DMS 273 treated with DMSO at 0.1 percent for 48 hours (cell line): ENCODE measurements around the gene STK32B.

Source experiments
- DNase-seq: peaks from one replicate; lab custom pipeline; 2025; lab: John Stamatoyannopoulos, UW

Gene STK32B

DNA sequence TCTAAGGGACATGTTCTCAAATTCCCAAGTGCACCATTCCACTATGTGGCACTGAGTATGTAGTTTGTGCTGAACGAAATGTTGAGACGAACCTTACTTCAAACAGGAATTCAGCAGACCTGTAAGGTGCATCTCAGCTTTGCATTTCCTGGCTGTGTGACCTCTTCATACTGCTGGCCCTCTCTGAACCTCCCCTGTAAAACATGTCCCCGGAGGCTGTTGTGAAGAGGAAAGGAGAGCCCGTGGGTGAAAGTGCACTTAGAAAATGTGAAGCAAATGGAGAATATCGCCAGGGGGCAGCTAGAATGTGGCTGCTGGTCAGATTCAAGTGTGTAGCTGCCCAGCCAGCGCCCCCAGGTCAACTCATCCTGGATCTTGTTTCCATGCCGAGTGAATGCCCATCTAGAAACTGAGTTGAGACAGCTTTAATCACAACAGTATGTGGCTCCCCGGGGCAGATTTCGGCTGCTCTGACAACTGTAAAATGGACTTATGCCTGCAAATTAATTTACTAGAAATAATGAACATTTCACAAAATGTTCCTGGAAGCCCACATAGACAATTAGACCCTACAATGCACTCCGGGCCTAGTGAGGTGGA is 393.7 kb downstream of the STK32B start:
- no peak for DNase-seq

DNA sequence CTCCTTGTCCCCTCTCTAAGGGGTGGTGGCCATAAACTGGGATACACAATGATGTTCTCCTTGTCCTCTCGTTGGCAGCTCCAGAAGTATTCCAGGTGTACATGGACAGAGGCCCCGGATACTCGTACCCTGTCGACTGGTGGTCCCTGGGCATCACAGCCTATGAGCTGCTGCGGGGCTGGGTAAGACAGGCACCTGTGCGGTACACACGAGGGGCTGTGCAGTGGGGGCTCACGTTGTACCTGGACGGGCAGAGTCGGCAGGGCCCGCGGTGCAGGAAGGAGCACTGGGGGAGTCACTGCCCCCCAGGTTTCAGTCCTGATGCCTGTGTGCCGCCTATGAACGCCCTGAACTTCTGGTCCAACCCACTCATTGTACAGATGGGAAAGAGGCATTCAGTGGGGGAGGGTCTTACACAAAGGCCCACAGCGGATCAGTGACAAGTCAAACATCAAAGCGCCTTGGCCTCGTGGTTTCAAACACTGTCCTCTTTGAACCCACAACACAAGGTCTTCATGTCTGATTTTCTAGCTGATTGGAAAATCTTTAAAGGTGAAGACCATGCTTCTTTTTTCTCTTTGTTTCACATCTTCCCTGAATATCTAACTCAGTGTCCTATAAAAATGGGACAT is 395.4 kb downstream of the STK32B start:
- no peak for DNase-seq

DNA sequence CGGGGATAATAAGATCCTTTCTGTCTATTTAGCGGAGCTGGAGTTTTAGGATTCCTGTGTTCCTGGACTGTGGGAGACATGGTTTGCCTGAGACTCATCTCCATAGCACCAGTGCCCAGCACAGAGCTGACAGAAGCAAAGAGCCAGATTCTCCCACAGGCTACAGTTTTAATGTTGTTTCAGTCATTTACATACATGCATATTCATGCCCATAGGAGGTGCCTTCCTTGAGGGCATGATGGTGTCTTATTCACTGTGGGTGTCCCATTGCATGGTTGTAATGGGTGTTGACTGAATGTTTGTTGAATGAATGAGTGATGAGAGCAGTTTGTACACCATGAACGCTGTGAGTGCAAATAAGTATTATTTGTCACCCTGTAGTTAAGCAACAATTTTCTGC is 396.5 kb downstream of the STK32B start:
- DNase-seq = no peak

DNA sequence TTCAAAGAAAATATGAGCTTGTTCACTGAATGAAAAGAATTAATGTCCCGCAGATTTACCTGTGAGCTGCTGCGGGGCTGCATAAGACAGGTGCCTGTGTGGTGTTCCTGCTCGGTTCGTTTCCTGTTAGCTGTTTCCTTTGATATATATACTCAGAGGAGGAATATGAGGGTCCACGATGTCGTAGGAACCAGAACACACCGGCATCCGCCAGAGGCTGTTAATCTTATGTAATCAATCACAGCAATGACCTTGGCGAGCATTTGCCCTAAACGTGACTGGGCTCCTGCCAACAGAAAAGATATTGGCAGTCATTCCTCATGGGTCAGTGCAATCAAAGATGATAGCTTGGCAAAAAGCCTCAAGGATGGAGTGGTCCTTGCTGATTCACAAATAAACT is 396.9 kb downstream of the STK32B start:
- no peak for DNase-seq

DNA sequence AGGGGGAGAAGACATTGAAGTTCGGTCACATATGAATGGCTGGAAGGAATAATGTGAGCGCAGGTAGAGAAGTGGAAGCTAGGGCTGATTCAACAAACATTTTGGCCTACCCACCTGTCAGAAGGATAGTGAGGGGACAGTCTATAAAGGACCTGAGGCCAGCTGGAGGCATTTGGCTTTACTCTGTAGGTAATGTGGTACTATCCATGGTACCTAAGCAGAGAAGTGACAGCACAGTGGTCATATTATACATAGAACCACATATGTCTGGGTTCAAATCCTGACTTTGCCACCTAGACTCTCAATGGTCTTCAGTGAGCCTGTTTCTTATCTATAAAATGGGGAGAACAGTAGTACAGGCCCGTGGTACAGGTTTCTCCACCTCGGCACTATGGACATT is 400.0 kb downstream of the STK32B start:
- no peak for DNase-seq

DNA sequence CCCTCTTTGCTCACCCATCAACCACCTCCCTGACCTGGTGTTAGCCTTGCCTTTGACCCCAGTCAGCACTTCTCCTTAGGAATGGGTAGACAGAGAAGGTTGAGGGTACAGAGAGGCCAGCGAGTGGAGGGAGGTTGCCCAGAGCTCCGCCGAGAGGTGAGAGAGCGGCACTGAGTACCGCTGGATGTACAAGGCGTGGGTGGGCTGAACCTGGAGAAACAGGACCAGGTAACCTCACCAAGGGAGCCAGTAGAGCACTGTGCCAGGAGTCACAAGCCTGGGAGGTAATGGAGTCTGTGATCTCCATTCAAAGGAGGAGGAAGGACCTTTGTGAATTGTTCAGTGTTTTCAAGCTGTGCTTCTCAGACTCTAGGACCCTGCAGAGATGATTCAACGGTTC is 400.9 kb downstream of the STK32B start:
- no peak for DNase-seq

DNA sequence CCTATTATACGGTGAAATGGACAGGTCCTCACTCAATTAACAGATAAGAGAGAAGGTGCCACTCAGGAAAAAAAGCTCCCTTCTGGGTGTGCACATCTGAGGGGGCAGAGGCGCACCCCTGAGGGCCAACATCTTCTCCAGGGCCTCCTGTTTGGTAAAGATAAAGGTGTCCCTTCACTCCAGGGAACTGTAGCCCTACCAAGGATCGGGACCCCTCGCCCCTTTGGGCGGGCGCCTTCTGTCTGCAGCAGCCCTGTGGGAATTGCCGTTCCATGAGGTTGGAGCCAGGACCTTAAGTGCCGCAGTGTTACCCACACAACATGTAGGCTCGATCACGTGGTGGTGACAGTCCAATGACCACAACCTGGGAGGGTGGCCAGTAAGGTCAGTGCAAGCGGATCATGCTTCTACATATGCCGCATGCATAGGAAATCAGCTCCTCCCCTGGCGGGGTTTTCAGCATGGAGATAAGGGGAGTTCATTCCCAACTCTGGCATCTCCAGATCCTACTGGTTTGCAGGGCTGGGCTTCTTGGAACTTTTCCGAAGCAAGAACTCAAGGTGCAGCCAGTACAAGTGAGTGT is 403.8 kb downstream of the STK32B start:
- DNase-seq = no peak

DNA sequence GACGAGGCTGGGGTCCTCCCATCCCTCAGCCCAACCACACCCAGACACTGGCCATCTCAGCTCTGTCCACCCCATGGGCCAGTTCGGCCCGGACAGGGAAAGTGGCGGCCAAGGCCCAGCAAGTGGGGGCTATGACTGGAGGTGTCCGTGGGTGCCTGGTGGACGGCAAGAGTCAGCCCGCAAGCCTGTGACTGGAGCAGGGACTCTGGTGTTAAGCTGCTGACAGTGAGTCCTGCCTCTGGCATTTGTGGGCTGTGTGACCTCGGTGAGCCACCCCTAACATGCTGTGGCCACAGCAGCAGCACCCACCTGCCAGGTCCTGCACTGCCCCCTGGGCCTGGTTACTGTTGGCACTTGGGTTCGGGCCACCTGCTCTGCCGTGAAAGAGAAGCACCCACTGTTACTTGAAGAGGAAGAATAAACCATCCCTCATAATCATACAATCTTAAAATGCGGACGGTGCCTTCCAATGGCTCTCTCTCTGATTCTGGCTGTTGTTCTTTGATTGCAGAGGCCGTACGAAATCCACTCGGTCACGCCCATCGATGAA is 405.1 kb downstream of the STK32B start:
- DNase-seq = no peak

DNA sequence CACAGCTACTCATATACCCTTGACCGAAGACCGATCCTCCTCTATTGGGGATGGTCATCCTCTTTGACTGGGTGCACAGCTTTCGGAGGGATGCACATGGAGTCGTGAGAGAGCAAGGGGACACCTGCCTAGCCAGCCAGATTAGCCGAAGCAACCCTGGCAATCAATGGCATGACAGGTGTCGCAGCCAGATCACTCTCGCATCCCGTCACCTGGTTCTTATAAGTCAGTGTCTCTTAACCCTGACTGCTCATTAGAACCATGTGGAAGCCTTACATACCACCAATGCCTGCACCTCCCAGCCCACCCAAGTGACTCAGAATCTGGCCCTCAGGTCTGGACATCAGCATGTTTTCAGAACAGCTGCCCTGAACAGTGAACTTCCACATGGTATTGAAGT is 407.4 kb downstream of the STK32B start:
- DNase-seq = no peak

DNA sequence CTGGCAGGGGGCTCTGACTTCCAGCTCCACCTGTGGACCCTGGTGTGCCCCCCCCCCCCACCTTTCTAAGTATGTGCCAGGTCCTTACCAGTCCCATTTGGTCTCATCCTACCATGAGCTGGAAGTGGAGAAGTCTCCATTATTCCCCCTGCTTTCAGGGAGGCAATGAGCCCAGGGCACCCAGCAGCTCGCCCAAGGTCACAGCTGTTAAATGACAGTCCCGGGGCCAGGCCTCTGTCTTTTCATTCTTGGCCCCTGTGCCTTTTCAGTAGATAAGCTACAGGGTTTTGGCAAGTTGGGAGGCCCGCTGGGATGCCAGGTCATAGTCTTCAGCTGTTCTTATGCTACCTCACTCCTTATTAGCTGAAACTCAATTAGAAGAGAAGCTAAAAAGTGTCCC is 408.0 kb downstream of the STK32B start:
- no peak for DNase-seq

DNA sequence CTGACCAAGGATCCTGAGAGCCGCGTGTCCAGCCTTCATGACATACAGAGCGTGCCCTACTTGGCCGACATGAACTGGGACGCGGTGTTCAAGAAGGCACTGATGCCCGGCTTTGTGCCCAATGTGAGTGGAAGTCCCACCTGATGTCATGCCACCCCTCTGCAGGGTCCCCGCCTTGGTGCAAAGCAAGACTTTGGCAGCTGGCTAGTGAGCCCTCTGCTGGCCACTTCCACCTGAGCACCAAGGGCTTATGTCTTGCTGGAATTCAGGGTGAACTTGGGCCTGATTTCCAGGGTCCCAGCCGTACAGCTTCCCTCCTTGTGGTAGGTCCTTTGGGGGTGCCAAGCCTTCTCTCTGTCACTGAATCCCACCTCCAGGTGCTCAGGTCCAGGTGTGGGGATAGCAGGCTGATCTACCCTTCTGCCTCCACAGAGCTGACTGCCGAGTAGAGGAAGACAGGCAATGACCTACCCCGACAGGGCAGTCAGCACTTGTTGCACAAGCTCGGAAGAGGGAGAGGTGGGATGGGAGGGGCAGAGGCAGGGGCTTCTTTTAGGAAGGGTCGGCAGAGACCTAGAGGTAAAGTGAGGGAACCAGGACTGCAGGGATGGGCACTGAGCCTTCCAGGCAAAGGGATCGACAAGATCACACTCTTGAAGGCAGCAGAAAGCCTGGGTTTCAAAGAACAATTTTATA is 409.0 kb downstream of the STK32B start:
- no peak for DNase-seq

DNA sequence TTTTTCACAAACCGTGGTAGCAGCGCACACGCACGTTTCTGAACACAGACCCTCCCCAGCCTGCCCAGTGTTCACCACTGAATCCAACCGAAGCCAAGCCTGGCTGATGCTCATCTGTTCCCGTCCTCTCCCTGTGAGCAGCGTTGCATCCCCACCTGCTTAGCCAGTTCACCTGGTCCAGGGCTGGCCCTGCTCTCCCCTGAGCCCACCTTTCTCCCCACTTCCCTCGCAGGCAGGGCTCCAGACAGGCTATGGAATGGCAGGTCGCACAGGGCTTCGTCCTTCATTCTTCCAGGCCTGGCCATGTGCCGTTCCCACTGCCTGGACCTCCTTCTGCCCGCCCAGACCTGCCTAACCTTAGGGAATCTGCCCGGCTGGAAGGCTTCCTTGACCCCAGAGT is 410.2 kb downstream of the STK32B start:
- no peak for DNase-seq

DNA sequence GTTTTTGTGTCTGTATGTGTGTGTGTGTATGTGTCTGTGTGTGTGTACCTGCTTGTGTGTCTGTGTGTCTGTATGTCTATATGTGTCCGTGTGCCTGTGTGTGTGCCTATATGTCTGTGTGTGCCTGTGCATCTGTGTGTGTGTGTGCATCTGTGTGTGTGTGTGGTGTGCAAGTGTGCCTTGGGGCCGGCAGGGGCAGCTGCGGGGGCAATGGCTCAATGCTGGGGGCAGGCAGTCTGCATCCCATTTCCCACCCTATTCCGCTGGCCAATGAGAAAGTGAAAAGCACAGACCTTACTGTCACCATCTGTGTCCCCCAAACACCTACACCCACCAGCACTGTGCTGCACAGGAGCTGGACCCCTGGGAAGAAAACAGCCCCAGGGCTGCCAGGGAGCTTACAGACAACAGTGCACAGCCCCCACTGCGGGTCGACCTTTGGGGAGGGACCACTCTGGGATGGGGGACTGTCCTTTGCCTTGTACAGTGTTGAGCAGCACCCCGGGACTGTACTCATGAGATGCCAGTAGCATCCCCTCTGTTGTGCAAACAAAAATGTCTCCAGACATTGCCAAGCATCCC is 411.1 kb downstream of the STK32B start:
- no peak for DNase-seq

DNA sequence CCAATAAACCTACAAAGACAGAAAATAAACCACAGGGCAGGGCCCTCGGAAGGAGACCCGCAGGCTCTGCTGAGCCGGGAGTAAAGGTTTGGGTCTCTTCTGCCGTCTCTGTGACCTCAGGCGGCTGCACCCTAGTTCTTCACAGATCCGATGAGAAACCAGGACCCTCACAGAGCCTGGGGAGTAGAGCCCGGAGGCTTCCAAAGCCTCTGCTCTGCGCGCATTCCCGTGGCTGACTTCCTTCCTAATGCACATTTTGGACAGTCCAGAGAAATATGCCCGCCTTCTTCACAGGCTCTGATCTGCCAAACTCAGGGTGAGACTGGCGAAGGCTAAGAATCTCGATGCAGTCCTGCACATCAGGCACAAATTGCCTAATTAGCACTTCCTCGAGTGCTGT is 411.6 kb downstream of the STK32B start:
- DNase-seq = no peak

DNA sequence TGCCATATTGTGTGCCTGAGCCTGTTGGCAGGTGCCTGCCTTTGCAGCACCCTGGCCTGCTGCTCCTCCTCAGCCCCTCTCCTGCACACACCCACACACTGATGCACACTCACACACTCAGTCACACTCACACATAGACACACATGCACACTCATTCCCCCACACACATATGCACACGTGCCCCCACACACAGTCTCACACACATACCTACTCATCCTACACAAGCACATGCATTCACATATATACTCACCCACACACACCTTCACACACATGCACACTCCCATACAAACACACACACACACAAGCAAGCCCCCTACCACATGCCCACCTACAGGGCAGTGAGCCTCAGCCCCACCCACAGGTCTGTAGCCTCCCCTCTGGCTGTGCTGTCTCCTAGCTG is 412.1 kb downstream of the STK32B start:
- DNase-seq = no peak

DNA sequence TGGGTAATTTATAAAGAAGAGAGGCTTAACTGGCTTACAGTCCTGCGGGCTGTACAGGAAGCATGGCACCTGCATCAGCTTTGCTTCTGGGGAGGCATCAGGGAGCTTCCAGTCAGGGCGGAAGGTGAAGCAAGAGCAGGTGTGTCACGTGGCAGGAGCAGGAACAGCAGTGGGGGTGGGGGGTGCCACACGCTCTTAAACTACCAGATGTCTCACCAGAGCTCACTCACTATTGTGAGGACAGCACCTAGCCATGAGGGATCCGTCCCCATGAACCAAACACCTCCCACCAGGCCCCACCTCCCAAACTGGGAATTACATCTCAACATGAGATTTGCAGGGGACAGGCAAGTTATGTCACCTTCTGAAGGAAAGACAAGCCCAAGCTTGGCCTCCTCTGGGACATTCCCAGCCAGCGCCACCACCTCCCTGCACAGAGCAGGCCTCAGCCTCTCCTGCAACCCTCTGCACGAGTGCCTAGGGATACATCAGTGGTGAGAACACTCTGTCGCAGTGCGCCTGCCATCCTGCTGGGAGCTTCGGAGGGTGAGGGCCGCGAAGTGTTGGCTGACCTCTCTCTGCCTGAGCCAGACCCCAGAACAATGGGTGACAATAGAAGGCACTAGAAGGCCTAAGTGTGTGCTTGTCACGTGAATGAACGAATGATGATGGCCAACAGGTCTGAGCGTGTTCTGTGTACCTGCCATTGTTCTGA is 412.8 kb downstream of the STK32B start:
- DNase-seq = no peak

DNA sequence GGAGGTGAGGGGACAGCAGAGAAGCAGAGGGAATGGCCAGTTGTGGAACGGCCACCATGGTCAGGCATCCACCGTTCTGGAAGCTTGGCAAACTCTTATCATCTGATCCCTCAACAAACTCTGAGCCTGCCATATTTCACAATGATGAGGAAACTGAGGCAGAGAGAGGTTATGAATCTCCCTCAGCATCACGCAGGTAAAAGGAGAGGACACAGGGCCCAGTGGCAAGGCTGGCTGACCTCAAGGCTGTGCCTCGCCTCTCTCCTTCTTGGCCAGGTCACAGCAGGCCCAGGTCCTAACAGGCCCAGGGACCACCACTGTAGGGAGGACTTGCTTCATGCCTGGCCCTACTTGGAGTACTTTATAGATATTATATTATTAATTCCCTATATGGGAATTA is 414.2 kb downstream of the STK32B start:
- DNase-seq = no peak

DNA sequence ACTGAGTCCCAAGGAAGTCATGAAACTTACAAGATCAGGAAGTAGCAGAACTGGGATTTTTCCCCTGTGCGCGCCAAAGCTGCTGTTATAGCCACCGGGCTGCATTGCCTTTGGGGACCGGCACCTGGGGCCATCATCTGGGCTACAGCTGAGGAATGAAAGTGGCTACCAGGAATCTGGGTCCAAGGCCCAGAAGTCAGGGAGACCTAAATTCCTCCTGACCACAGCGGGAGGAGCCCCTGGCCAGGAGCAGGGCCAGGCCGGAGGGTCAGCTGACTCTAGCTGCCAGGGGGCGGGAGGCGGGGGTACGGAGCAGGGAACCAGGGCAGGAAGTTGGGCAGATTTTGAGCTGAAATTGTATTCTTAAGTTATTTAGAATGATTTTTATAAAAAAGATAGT is 414.7 kb downstream of the STK32B start:
- no peak for DNase-seq

DNA sequence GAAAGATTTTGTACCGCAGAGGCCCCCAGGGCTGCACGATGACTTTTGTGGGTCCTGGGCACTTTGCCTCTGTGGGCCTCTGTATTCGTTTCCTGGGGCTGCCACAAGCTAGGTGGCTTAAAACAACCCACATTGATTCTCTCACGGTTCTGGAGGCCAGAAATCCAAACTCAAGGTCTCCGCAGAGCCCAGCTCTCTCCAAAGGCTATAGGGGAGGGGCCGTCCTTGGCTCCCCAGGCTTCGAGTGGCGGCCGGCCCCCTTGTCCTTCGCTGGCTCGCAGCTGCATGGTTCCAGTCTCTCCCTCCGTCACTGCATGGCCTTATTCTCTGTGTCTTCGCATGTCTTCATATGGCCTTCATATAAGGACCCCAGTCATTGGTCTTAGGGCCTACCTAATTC is 415.8 kb downstream of the STK32B start:
- no peak for DNase-seq

DNA sequence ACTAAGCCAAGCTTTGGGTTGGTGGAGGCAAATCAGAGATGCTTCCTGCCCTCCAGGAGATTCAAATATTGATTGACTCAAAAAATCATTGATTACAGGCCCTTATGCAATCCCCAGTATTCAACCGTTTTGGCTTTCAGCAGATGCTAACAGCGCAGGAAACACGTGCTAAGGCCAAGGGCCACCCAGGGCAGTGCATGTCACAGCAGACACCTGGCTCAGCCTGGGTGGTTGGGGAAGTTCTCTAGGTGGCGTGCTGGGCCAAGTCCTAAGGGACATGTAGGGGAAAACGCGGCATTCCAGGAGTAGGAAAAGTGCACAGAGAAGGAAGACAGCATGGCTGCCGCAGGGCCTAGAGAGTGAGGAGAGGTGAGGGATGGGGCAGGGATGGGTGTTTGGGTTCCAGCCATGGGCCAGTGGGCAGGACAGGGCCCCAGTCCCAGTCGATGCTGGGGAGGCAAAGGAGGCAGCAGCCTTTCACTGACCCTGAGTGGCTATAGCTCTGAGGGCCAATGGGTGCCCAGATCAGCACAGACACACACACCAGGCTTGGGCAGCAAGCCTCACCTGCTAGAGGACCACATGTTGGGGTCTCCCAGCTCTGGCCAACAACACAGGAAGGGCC is 418.0 kb downstream of the STK32B start:
- DNase-seq = no peak

DNA sequence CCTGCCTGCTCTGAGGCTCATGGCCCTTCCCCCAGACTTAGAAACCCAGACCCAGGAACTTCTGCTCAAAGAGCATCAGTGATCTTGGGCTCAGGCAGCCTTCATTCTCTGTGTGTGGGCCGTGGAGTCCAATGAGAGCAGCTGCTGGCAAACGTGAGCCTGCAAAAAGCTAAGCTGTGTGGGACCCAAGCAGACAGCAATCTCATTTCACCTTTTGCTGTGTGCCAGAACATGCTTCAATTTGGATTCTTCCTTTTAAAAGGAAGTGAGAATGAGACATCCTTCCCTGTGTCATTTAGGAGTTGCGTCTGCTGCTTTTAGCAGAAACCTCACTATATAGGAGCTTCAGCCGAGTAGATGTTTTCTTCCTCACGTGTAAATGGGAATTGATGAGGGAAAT is 418.6 kb downstream of the STK32B start:
- no peak for DNase-seq
